HepG2 (cell line): ENCODE results near the gene BEST2. TPM values are rescaled to one million over a fixed set of nuclear protein-coding genes. Genes with fewer than 3 reads are reported as not detected.
A peak's percentile ranks its signal among the peaks of the same experiment; 100 is the strongest.

ENCODE experiments used
- GATAD1 ChIP-seq: IDR thresholded peaks from 2 replicates; pipeline ENCODE4 v1.6.1; 2016; ENCODE audit warnings: missing genetic modification reagents, missing compliant biosample characterization
- ISL2 ChIP-seq: sonication (generic); formaldehyde crosslinking; IDR thresholded peaks from 2 replicates; pipeline ENCODE4 v1.5.0; 2020; ENCODE audit warnings: missing genetic modification reagents
- MAFF ChIP-seq: IDR thresholded peaks from 2 replicates; pipeline ENCODE4 v1.6.1; 2011; ENCODE audit warnings: low read depth, low read length, improper control_type of control experiment
- MTA3 ChIP-seq: sonication (generic); formaldehyde crosslinking; IDR thresholded peaks from 2 replicates; pipeline ENCODE4 v1.4.0; 2020; ENCODE audit warnings: missing genetic modification reagents
- POLR2AphosphoS2 ChIP-seq: IDR thresholded peaks from 2 replicates; pipeline ENCODE4 v1.6.1; 2011; ENCODE audit warnings: low read depth, low read length, improper control_type of control experiment
- RFX5 ChIP-seq: IDR thresholded peaks from 2 replicates; pipeline ENCODE4 v1.6.1; 2011; ENCODE audit warnings: low read depth, low read length, improper control_type of control experiment
- ZBTB7B ChIP-seq: sonication (generic); formaldehyde crosslinking; IDR thresholded peaks from 2 replicates; pipeline ENCODE4 v1.4.0; 2020; ENCODE audit warnings: missing genetic modification reagents
- ZNF333 ChIP-seq: sonication (generic); formaldehyde crosslinking; IDR thresholded peaks from 2 replicates; pipeline ENCODE4 v1.4.0; 2020; ENCODE audit warnings: mild to moderate bottlenecking, missing genetic modification reagents, borderline replicate concordance
- ZNF512B ChIP-seq: sonication (generic); formaldehyde crosslinking; IDR thresholded peaks from 2 replicates; pipeline ENCODE4 v1.5.1; 2020; ENCODE audit warnings: missing genetic modification reagents, mild to moderate bottlenecking, borderline replicate concordance
- ZNF597 ChIP-seq: sonication (generic); formaldehyde crosslinking; IDR thresholded peaks from 2 replicates; pipeline ENCODE4 v1.5.0; 2020; ENCODE audit warnings: missing genetic modification reagents
- ZNF749 ChIP-seq: sonication (generic); formaldehyde crosslinking; IDR thresholded peaks from 2 replicates; pipeline ENCODE4 v1.8.0; 2022; ENCODE audit warnings: mild to moderate bottlenecking, missing genetic modification reagents, moderate library complexity, borderline replicate concordance
- polyA plus RNA-seq, 8 experiments: library from polyadenylated mRNA; depleted of rRNA in 3 of 8; stranded (reverse) in 7 of 8; unstranded in 1 of 8; fragments of >200 nt; fragmentation: Illumina TruSeq in 4 of 8; extraction: Trizol in 4 of 8; gene quantifications; 2 replicates each; pipeline versions ENCODE4 v1.2.1 to v1.2.3, GENCODE V29; 2011 to 2016; ENCODE audit warnings: low read depth in 4 of 8, missing spikeins in 1 of 8, mixed read lengths in 1 of 8; ENCODE audit not compliant: insufficient read depth in 1 of 8
- total RNA-seq, 5 experiments: library from RNA; depleted of rRNA; stranded (reverse); fragments of >200 nt; fragmentation: Illumina TruSeq; extraction: Trizol; gene quantifications; 2 replicates each; pipeline ENCODE4 v1.2.3, GENCODE V29; 2016; ENCODE audit warnings: low read depth in 1 of 5
- TF ChIP-seq, protein P1 (sequence below): sonication (generic); formaldehyde crosslinking; IDR thresholded peaks from 2 replicates; pipeline ENCODE4 v1.5.0; 2020; ENCODE audit warnings: mild to moderate bottlenecking, missing genetic modification reagents
- TF ChIP-seq, protein P2 (sequence below): IDR thresholded peaks from 2 replicates; pipeline ENCODE4 v1.6.1; 2018; ENCODE audit warnings: missing genetic modification reagents, mild to moderate bottlenecking, missing compliant biosample characterization
- TF ChIP-seq, protein P3 (sequence below): sonication (generic); formaldehyde crosslinking; IDR thresholded peaks from 2 replicates; pipeline ENCODE4 v1.4.0; 2020; ENCODE audit warnings: missing genetic modification reagents
- TF ChIP-seq, protein P4 (sequence below): sonication (generic); formaldehyde crosslinking; IDR thresholded peaks from 2 replicates; pipeline ENCODE4 v1.4.0; 2020; ENCODE audit warnings: mild to moderate bottlenecking, low read depth, missing genetic modification reagents

BEST2 gene
- total and polyA plus RNA-seq, 2 of the 13 experiments (the other 11 are each of a cell fraction or from before 2014, with no cell fraction given): not detected

DNA sequence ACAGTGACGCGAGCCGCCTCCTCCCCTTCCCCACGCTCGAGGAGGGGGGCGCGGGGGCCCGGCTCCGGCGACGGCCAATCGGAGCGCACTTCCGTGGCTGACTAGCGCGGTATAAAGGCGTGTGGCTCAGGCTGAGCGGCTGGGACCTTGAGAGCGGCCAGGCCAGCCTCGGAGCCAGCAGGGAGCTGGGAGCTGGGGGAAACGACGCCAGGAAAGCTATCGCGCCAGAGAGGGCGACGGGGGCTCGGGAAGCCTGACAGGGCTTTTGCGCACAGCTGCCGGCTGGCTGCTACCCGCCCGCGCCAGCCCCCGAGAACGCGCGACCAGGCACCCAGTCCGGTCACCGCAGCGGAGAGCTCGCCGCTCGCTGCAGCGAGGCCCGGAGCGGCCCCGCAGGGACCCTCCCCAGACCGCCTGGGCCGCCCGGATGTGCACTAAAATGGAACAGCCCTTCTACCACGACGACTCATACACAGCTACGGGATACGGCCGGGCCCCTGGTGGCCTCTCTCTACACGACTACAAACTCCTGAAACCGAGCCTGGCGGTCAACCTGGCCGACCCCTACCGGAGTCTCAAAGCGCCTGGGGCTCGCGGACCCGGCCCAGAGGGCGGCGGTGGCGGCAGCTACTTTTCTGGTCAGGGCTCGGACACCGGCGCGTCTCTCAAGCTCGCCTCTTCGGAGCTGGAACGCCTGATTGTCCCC lies 39.9 kb downstream of the BEST2 start, which contains the start of gene JUNB (continued):
- TF ChIP-seq, protein P1, sequence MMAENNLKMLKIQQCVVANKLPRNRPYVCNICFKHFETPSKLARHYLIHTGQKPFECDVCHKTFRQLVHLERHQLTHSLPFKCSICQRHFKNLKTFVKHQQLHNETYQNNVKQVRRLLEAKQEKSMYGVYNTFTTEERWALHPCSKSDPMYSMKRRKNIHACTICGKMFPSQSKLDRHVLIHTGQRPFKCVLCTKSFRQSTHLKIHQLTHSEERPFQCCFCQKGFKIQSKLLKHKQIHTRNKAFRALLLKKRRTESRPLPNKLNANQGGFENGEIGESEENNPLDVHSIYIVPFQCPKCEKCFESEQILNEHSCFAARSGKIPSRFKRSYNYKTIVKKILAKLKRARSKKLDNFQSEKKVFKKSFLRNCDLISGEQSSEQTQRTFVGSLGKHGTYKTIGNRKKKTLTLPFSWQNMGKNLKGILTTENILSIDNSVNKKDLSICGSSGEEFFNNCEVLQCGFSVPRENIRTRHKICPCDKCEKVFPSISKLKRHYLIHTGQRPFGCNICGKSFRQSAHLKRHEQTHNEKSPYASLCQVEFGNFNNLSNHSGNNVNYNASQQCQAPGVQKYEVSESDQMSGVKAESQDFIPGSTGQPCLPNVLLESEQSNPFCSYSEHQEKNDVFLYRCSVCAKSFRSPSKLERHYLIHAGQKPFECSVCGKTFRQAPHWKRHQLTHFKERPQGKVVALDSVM (CRISPR knock-in tag): 0 out of 2 replicates have a peak, but pooled peaks have one; percentile 14
- peak; percentile 91 for TF ChIP-seq ZNF749 (CRISPR knock-in tag)
- no peak; the same call in none of the 2 replicates for TF ChIP-seq RFX5
- TF ChIP-seq, protein P2, sequence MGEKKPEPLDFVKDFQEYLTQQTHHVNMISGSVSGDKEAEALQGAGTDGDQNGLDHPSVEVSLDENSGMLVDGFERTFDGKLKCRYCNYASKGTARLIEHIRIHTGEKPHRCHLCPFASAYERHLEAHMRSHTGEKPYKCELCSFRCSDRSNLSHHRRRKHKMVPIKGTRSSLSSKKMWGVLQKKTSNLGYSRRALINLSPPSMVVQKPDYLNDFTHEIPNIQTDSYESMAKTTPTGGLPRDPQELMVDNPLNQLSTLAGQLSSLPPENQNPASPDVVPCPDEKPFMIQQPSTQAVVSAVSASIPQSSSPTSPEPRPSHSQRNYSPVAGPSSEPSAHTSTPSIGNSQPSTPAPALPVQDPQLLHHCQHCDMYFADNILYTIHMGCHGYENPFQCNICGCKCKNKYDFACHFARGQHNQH (CRISPR knock-in tag): peak; percentile 92
- no peak for TF ChIP-seq ZNF597 (CRISPR knock-in tag)
- peak; percentile 95 for TF ChIP-seq POLR2AphosphoS2
- no peak for TF ChIP-seq MAFF
- no peak for TF ChIP-seq ZNF512B (CRISPR knock-in tag)
- TF ChIP-seq, protein P3, sequence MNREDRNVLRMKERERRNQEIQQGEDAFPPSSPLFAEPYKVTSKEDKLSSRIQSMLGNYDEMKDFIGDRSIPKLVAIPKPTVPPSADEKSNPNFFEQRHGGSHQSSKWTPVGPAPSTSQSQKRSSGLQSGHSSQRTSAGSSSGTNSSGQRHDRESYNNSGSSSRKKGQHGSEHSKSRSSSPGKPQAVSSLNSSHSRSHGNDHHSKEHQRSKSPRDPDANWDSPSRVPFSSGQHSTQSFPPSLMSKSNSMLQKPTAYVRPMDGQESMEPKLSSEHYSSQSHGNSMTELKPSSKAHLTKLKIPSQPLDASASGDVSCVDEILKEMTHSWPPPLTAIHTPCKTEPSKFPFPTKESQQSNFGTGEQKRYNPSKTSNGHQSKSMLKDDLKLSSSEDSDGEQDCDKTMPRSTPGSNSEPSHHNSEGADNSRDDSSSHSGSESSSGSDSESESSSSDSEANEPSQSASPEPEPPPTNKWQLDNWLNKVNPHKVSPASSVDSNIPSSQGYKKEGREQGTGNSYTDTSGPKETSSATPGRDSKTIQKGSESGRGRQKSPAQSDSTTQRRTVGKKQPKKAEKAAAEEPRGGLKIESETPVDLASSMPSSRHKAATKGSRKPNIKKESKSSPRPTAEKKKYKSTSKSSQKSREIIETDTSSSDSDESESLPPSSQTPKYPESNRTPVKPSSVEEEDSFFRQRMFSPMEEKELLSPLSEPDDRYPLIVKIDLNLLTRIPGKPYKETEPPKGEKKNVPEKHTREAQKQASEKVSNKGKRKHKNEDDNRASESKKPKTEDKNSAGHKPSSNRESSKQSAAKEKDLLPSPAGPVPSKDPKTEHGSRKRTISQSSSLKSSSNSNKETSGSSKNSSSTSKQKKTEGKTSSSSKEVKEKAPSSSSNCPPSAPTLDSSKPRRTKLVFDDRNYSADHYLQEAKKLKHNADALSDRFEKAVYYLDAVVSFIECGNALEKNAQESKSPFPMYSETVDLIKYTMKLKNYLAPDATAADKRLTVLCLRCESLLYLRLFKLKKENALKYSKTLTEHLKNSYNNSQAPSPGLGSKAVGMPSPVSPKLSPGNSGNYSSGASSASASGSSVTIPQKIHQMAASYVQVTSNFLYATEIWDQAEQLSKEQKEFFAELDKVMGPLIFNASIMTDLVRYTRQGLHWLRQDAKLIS (CRISPR knock-in tag): peak; percentile 79; the same call in 1 of the 2 replicates
- peak; percentile 87 for TF ChIP-seq ZBTB7B (CRISPR knock-in tag)
- TF ChIP-seq GATAD1 (CRISPR knock-in tag): peak; percentile 83
- TF ChIP-seq, protein P4, sequence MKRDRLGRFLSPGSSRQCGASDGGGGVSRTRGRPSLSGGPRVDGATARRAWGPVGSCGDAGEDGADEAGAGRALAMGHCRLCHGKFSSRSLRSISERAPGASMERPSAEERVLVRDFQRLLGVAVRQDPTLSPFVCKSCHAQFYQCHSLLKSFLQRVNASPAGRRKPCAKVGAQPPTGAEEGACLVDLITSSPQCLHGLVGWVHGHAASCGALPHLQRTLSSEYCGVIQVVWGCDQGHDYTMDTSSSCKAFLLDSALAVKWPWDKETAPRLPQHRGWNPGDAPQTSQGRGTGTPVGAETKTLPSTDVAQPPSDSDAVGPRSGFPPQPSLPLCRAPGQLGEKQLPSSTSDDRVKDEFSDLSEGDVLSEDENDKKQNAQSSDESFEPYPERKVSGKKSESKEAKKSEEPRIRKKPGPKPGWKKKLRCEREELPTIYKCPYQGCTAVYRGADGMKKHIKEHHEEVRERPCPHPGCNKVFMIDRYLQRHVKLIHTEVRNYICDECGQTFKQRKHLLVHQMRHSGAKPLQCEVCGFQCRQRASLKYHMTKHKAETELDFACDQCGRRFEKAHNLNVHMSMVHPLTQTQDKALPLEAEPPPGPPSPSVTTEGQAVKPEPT (CRISPR knock-in tag): peak; percentile 22; the same call in 1 of the 2 replicates
- TF ChIP-seq ZNF333: no peak
- TF ChIP-seq ISL2 (CRISPR knock-in tag): peak; percentile 71
- TF ChIP-seq MTA3: no peak
